ENCODE data around the gene SMC4. TPM values are rescaled to one million over a fixed set of nuclear protein-coding genes. Genes with fewer than 3 reads are reported as not detected.

The SMC4 gene
- total and polyA plus RNA-seq, 10 of the 15 experiments (the other 5 are each of a cell fraction or from before 2014, with no cell fraction given), result 75.6 to 288 (median 136) TPM

DNA sequence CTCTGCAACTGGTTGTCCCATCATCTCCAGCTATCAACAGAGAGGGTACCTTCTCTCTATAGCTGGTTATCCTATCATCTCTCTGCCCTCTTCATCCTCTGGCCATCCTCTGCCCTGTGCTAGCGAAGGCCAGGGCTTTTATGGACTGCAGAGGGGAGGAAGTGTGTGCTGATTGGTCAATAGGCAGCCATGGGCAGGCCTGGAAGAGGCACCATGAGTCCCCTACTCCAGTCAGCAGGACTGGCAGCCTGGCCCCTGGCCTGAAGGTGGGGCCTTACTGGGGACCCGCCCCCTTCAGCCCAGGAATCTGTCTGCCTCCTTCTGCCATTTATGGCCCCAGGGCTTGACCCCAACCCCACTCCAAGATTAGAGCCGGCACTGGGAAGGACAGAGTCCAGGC is 60.6 kb downstream of the SMC4 start (continued):
- TF ChIP-seq, protein P1, sequence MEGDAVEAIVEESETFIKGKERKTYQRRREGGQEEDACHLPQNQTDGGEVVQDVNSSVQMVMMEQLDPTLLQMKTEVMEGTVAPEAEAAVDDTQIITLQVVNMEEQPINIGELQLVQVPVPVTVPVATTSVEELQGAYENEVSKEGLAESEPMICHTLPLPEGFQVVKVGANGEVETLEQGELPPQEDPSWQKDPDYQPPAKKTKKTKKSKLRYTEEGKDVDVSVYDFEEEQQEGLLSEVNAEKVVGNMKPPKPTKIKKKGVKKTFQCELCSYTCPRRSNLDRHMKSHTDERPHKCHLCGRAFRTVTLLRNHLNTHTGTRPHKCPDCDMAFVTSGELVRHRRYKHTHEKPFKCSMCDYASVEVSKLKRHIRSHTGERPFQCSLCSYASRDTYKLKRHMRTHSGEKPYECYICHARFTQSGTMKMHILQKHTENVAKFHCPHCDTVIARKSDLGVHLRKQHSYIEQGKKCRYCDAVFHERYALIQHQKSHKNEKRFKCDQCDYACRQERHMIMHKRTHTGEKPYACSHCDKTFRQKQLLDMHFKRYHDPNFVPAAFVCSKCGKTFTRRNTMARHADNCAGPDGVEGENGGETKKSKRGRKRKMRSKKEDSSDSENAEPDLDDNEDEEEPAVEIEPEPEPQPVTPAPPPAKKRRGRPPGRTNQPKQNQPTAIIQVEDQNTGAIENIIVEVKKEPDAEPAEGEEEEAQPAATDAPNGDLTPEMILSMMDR (IDR thresholded peaks at IDR 0.05 in 2 of 3, conservative IDR thresholded peaks at IDR 0.05 in 1 of 3; ENCODE audit: control insufficient read depth in 2 of 3, extremely low read depth in 1 of 3, insufficient read depth in 1 of 3, low read depth in 3 of 3, low read length in 3 of 3), result no peak
- TF ChIP-seq, protein P2, sequence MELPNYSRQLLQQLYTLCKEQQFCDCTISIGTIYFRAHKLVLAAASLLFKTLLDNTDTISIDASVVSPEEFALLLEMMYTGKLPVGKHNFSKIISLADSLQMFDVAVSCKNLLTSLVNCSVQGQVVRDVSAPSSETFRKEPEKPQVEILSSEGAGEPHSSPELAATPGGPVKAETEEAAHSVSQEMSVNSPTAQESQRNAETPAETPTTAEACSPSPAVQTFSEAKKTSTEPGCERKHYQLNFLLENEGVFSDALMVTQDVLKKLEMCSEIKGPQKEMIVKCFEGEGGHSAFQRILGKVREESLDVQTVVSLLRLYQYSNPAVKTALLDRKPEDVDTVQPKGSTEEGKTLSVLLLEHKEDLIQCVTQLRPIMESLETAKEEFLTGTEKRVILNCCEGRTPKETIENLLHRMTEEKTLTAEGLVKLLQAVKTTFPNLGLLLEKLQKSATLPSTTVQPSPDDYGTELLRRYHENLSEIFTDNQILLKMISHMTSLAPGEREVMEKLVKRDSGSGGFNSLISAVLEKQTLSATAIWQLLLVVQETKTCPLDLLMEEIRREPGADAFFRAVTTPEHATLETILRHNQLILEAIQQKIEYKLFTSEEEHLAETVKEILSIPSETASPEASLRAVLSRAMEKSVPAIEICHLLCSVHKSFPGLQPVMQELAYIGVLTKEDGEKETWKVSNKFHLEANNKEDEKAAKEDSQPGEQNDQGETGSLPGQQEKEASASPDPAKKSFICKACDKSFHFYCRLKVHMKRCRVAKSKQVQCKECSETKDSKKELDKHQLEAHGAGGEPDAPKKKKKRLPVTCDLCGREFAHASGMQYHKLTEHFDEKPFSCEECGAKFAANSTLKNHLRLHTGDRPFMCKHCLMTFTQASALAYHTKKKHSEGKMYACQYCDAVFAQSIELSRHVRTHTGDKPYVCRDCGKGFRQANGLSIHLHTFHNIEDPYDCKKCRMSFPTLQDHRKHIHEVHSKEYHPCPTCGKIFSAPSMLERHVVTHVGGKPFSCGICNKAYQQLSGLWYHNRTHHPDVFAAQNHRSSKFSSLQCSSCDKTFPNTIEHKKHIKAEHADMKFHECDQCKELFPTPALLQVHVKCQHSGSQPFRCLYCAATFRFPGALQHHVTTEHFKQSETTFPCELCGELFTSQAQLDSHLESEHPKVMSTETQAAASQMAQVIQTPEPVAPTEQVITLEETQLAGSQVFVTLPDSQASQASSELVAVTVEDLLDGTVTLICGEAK (IDR thresholded peaks at IDR 0.05; ENCODE audit: borderline replicate concordance), result no peak
- no peak for TF ChIP-seq YY1 (IDR thresholded peaks at IDR 0.05; ENCODE audit: low read depth, low read length)
- TF ChIP-seq ESRRA (IDR thresholded peaks at IDR 0.05; ENCODE audit: low read length), result no peak
- no peak for TF ChIP-seq SMARCA5 (IDR thresholded peaks at IDR 0.05)
- no peak for TF ChIP-seq EP300 (IDR thresholded peaks at IDR 0.05; ENCODE audit: borderline replicate concordance in 1 of 2, control insufficient read depth in 1 of 2, low read depth in 2 of 2, low read length in 2 of 2)

All from GM12878 (cell line).